Measurements from ENCODE around the gene NOXRED1.

GRCh38 chr14:77455966-77456640, 32.8 kb upstream of the NOXRED1 start:
- no peak for TF ChIP-seq CTCF (IDR thresholded peaks at IDR 0.05; ENCODE audit: insufficient read depth, low read depth, low read length)
- no peak for TF ChIP-seq EZH2 (IDR thresholded peaks at IDR 0.05; ENCODE audit: insufficient read depth, low read length)
